Measurements from ENCODE around the gene SLC5A1.

SLC5A1 gene

DNA sequence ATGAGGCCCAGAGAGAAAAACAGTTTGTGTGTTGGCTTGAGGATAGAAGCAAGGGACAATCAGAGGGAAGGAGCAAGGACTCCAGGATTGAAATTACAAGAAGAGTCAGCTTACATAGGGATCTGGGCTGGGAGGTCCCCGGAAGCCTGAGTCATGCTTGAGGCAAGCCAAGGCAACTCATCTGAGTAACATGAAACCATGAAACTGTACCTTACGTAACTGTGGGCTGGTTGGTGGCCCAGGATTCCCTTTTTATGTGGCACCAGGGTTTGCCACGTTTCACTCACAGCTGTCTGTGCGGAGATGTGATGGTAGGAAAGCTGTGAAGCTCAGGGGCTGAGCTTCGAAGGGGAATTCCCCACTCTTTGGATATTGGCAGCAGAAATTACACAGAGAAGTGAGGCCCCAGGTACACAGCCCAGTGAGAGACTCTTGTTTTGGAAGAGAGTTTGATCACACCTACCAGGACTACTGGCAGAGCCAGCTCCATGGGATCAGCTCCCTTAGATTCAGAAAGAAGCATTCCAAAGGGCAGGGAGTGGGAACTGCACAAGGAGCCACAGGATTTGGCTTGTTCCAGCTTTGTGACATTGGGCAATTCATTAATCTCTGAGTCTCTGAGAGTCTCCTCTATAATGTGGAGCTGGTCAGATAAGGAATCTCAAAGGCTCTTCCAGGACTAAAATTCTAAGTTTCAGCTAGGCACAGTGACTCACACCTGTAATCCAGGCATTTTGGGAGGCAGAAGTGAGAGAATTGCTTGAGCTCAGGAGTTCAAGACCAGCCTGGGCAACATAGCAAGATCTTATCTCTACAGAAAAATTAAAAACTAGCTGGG is 7.8 kb downstream of the SLC5A1 start:
- Histone ChIP-seq H3K9me2 (replicated peaks; ENCODE audit: insufficient read depth, low read length) (no peaks in the 10 kb centered on the region), H3K4me2 (ENCODE audit: low read depth, low read length) (no peak overlapping the region), H4K20me1 (ENCODE audit: insufficient read depth, low read length) (no peaks in the 10 kb centered on the region), H3K9ac (ENCODE audit: low read length) (no peak overlapping the region), H3K27me3 (replicated peaks; ENCODE audit: insufficient read depth, low read length) (no peaks in the 10 kb centered on the region), H3F3A (ENCODE audit: insufficient read depth, low read length) (no peaks in the 10 kb centered on the region), H3K4me3 (ENCODE audit: low read length) (no peak overlapping the region), H3K4me1 (ENCODE audit: low read length) (peaks cover 7% of the 10 kb centered on the region), H3K9me3 (replicated peaks; ENCODE audit: insufficient read depth, low read length) (no peaks in the 10 kb centered on the region), H2AFZ (ENCODE audit: low read length) (no peak overlapping the region), H3K27ac (ENCODE audit: low read length) (no peak overlapping the region), H3K36me3 (replicated peaks; ENCODE audit: insufficient read depth, low read length) (no peaks in the 10 kb centered on the region), H3K79me2 (ENCODE audit: low read length) (no peaks in the 10 kb centered on the region)
- DNase-seq: peak; percentile 9
- no peak for TF ChIP-seq EZH2 (optimal IDR thresholded peaks at IDR 0.05; ENCODE audit: low read depth, low read length)

DNA sequence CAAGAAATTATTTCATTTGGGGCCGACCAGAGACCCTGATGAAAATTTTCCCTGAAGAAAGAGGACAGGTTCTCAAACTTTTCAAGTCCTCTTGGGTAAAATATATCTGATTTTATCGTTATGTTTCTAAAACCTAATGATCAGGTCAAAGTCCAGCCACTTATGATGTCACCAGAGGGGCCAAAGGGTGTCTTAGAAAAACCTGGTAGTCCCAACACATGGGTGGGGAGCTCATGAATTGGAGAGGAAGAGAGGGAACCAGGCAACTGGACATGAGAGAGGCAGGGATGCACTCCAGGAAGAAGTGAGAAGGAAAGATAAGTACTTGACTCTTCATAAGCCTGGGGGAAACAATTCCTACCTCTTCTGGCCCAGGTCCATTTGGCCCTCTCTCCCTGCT is 9.2 kb downstream of the SLC5A1 start:
- H3K36me3 ChIP-seq (replicated peaks; ENCODE audit: insufficient read depth, low read length): no peaks in the 10 kb centered on the region
- no peaks in the 10 kb centered on the region for H3K79me2 ChIP-seq (ENCODE audit: low read length)
- no peak for DNase-seq
- no peaks in the 10 kb centered on the region for H4K20me1 ChIP-seq (ENCODE audit: insufficient read depth, low read length)
- no peak overlapping the region for H3K9ac ChIP-seq (ENCODE audit: low read length)
- TF ChIP-seq EZH2 (optimal IDR thresholded peaks at IDR 0.05; ENCODE audit: low read depth, low read length) (no peak), EZH2phosphoT487 (IDR thresholded peaks at IDR 0.05; ENCODE audit: low read length) (no peak)
- TF ChIP-seq, protein P1, sequence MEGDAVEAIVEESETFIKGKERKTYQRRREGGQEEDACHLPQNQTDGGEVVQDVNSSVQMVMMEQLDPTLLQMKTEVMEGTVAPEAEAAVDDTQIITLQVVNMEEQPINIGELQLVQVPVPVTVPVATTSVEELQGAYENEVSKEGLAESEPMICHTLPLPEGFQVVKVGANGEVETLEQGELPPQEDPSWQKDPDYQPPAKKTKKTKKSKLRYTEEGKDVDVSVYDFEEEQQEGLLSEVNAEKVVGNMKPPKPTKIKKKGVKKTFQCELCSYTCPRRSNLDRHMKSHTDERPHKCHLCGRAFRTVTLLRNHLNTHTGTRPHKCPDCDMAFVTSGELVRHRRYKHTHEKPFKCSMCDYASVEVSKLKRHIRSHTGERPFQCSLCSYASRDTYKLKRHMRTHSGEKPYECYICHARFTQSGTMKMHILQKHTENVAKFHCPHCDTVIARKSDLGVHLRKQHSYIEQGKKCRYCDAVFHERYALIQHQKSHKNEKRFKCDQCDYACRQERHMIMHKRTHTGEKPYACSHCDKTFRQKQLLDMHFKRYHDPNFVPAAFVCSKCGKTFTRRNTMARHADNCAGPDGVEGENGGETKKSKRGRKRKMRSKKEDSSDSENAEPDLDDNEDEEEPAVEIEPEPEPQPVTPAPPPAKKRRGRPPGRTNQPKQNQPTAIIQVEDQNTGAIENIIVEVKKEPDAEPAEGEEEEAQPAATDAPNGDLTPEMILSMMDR (IDR thresholded peaks at IDR 0.05; ENCODE audit: low read length): no peak
- H3K4me3 ChIP-seq (ENCODE audit: low read length): no peak overlapping the region
- no peaks in the 10 kb centered on the region for H3K9me2 ChIP-seq (replicated peaks; ENCODE audit: insufficient read depth, low read length)
- no peaks in the 10 kb centered on the region for H3K9me3 ChIP-seq (replicated peaks; ENCODE audit: insufficient read depth, low read length)
- H3K4me2 ChIP-seq (ENCODE audit: low read depth, low read length): no peak overlapping the region
- no peaks in the 10 kb centered on the region for H3K27me3 ChIP-seq (replicated peaks; ENCODE audit: insufficient read depth, low read length)
- H2AFZ ChIP-seq (ENCODE audit: low read length): no peak overlapping the region
- H3K27ac ChIP-seq (ENCODE audit: low read length): no peak overlapping the region
- no peaks in the 10 kb centered on the region for H3F3A ChIP-seq (ENCODE audit: insufficient read depth, low read length)
- H3K4me1 ChIP-seq (ENCODE audit: low read length): peaks cover 7% of the 10 kb centered on the region

- Histone ChIP-seq H3K9me3 (replicated peaks; ENCODE audit: insufficient read depth, low read length) (no peaks in the 10 kb centered on the region), H3K27me3 (replicated peaks; ENCODE audit: insufficient read depth, low read length) (no peaks in the 10 kb centered on the region), H3K27ac (ENCODE audit: low read length) (no peak overlapping the region), H2AFZ (ENCODE audit: low read length) (no peak overlapping the region), H3K9ac (ENCODE audit: low read length) (no peak overlapping the region), H4K20me1 (ENCODE audit: insufficient read depth, low read length) (no peaks in the 10 kb centered on the region), H3K4me2 (ENCODE audit: low read depth, low read length) (no peak overlapping the region), H3K9me2 (replicated peaks; ENCODE audit: insufficient read depth, low read length) (no peaks in the 10 kb centered on the region), H3K79me2 (ENCODE audit: low read length) (no peaks in the 10 kb centered on the region), H3F3A (ENCODE audit: insufficient read depth, low read length) (no peaks in the 10 kb centered on the region), H3K36me3 (replicated peaks; ENCODE audit: insufficient read depth, low read length) (no peaks in the 10 kb centered on the region), H3K4me3 (ENCODE audit: low read length) (no peak overlapping the region), H3K4me1 (ENCODE audit: low read length) (peaks cover 7% of the 10 kb centered on the region)
- DNase-seq: no peak
- TF ChIP-seq EZH2phosphoT487 (IDR thresholded peaks at IDR 0.05; ENCODE audit: low read length) (no peak), EZH2 (optimal IDR thresholded peaks at IDR 0.05; ENCODE audit: low read depth, low read length) (no peak)
- TF ChIP-seq, protein P1 (IDR thresholded peaks at IDR 0.05; ENCODE audit: low read length): no peak
These were observed 10.1 kb downstream of the SLC5A1 start for GRCh38 chr22:32052936-32053791.

Measured in MM.1S (cell line).